IPS-20b (cell line): ENCODE data around the gene MAOA.

ENCODE experiments used
- H3K27ac ChIP-seq: one replicate; pipeline ENCODE4 v1.5.1; 2013; ENCODE audit warnings: low read length
- H3K27me3 ChIP-seq: 2 replicates; pipeline ENCODE4 v1.6.1; 2013; ENCODE audit warnings: mild to moderate bottlenecking, low read length, inconsistent platforms; ENCODE audit not compliant: insufficient read depth
- H3K36me3 ChIP-seq: 2 replicates; pipeline ENCODE4 v1.6.1; 2013; ENCODE audit warnings: low read depth, mild to moderate bottlenecking, inconsistent platforms, low read length, moderate library complexity; ENCODE audit not compliant: insufficient read depth
- H3K4me1 ChIP-seq: 2 replicates; pipeline ENCODE4 v1.6.1; 2013; ENCODE audit warnings: mild to moderate bottlenecking, control low read depth, inconsistent platforms, low read length, moderate library complexity; ENCODE audit not compliant: insufficient read depth
- H3K4me3 ChIP-seq: 2 replicates; pipeline ENCODE4 v1.5.1; 2013; ENCODE audit warnings: mild to moderate bottlenecking, low read length, inconsistent platforms
- H3K9ac ChIP-seq: 2 replicates; pipeline ENCODE4 v1.6.1; 2013; ENCODE audit warnings: low read depth, mild to moderate bottlenecking, inconsistent platforms, low read length, moderate library complexity
- H3K9me3 ChIP-seq: 2 replicates; pipeline ENCODE4 v1.6.1; 2013; ENCODE audit warnings: mild to moderate bottlenecking, low read depth, low read length, inconsistent platforms; ENCODE audit not compliant: insufficient read depth

Gene MAOA

DNA sequence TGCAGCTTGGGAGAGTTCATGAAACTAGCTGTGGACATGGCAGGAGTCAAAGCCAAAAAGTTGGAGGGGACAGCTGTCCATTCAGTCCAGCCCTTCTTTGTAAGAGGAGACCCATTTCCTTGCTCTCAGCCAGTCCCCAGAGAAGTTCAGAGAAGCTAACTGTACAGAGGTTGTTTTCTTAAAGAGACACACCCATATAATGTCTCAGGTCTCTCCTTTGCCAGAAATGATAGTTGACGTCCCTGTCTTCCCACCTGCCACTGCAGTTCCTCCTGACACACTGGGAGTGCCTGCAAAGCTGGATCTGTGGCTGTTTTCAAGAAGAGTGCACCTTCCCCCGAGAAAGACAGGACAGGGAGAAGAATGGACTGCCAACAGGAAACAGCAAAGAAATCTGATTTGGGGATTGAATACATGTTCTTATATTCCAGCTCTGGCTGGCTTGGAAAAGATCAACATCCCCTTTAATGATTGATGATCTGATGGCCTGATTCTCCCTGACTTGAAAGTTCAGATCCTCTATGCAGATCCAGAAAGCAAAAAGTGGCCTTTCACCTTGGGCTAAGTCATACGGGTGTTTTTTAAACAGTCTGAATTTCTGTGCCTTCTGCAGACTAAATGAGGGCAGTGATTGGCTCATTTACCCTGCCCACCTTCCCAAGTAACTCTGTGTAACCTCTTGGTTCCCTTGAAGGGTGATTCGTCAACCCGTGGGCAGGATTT lies 87.2 kb downstream of the MAOA start:
- Histone ChIP-seq H3K27ac (no peak overlapping the region), H3K9me3 (no peaks in the 10 kb centered on the region), H3K4me3 (no peak overlapping the region), H3K9ac (no peak overlapping the region), H3K27me3 (no peaks in the 10 kb centered on the region), H3K36me3 (no peaks in the 10 kb centered on the region), H3K4me1 (no peaks in the 10 kb centered on the region)

DNA sequence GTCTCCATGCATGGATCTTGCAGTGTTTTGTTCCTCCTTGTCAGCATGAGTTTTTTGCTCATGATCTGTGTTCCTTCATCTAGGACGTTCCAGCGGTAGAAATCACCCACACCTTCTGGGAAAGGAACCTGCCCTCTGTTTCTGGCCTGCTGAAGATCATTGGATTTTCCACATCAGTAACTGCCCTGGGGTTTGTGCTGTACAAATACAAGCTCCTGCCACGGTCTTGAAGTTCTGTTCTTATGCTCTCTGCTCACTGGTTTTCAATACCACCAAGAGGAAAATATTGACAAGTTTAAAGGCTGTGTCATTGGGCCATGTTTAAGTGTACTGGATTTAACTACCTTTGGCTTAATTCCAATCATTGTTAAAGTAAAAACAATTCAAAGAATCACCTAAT lies 88.2 kb downstream of the MAOA start:
- H3K4me3 ChIP-seq = no peak overlapping the region
- H3K27me3 ChIP-seq = no peaks in the 10 kb centered on the region
- no peak overlapping the region for H3K27ac ChIP-seq
- H3K4me1 ChIP-seq = no peaks in the 10 kb centered on the region
- no peaks in the 10 kb centered on the region for H3K36me3 ChIP-seq
- no peaks in the 10 kb centered on the region for H3K9me3 ChIP-seq
- H3K9ac ChIP-seq = no peak overlapping the region

DNA sequence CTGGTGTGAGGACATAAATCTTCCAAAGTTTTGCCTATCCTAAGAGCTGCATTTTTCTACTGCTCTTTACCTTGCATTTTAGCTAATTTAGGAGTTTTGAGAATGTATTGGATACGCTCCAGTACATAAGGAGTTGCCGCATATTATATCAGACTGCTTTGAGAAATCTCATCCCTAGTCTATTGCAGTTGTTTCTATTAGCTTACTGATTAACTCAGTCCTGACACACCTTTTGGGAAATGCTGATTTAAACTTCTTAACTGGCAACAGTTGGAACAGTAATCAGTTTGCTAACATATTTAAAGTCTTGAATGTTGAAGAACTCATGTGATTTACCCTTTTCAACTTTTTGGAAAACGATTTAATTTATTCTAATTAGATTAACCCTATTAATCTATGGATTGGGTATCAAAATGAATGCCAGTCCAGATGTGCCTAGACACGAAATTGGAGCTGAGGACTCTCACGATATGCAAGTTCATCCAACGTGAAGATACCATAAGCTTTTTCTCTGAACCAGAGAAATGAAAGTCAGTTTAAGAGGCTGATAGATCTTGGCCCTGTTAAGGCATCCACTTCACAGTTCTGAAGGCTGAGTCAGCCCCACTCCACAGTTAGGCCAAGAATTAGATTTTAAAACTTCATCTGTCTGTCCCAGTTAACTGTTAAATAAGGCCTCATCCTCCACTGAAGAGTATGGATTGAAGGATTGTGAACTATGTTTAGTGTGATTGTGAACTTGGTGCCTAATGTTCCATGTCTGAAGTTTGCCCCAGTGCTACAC lies 90.0 kb downstream of the MAOA start:
- no peak overlapping the region for H3K4me3 ChIP-seq
- no peak overlapping the region for H3K27ac ChIP-seq
- no peaks in the 10 kb centered on the region for H3K9me3 ChIP-seq
- H3K27me3 ChIP-seq = no peaks in the 10 kb centered on the region
- H3K4me1 ChIP-seq = no peaks in the 10 kb centered on the region
- no peak overlapping the region for H3K9ac ChIP-seq
- no peaks in the 10 kb centered on the region for H3K36me3 ChIP-seq

DNA sequence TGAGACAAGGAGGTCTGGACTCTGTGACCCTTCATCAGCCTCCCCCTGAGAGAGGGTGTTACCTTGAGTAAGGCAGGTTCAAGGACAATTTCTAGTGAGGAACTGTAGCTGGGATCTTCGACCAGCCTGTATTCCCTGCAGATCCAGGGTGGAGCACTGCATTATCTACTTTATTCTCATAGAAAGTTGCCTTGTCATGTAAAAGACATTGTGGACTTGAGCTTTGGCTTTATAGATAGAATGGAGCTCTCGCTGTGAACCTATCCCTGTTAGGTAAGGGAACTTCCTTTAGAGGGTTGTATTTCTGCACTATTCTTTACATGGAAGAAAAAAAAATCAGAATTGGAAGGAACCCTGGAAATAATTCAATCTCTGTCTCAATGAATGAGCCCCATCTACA lies 91.4 kb downstream of the MAOA start:
- no peak overlapping the region for H3K9ac ChIP-seq
- H3K4me3 ChIP-seq = no peak overlapping the region
- no peaks in the 10 kb centered on the region for H3K4me1 ChIP-seq
- H3K9me3 ChIP-seq = no peaks in the 10 kb centered on the region
- H3K27ac ChIP-seq = no peak overlapping the region
- H3K36me3 ChIP-seq = no peaks in the 10 kb centered on the region
- H3K27me3 ChIP-seq = no peaks in the 10 kb centered on the region

DNA sequence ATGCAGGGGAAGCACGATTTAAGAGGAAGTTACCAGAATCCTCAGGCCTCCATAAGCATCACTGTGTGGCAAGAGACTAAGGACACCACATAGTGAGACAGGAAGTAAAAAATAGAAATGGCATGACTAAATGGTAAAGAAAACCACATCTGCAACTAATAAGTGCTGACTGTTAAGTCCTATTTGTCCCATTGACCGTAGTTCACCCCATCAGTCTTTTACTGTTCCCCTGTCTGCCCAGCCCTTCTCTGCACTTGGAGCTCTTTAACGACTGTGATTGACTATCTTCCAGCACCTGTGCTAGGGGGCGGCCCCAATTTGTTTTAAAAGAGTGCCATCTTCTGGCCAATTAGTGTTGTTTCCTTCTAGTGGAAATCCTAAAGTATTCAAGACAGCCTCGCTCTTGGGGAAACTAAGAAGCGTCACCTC lies 94.2 kb downstream of the MAOA start:
- H3K36me3 ChIP-seq = no peaks in the 10 kb centered on the region
- no peak overlapping the region for H3K9ac ChIP-seq
- no peaks in the 10 kb centered on the region for H3K27me3 ChIP-seq
- H3K4me3 ChIP-seq = no peak overlapping the region
- no peak overlapping the region for H3K27ac ChIP-seq
- no peaks in the 10 kb centered on the region for H3K9me3 ChIP-seq
- H3K4me1 ChIP-seq = no peaks in the 10 kb centered on the region

DNA sequence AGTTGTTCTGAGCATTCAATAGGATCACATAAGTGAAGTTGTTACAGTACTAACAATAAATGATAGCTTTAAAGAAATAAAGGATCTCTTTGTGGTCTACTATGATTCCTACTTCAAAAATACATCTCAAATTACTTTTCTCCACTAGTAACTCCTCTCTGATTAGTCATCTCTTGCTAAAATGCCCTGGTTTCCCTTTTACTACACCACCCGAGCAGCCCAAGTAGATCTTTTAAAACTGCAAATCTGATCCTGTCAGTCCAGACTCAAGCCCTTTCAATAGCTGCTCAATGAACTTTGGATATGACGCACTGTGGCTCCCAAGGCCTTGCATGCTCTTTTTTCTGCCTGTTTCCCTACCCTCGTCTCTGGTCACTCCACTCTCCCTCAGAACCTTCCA lies 97.5 kb downstream of the MAOA start:
- Histone ChIP-seq H3K27me3 (no peaks in the 10 kb centered on the region), H3K4me3 (no peak overlapping the region), H3K36me3 (no peaks in the 10 kb centered on the region), H3K9ac (no peak overlapping the region), H3K27ac (no peak overlapping the region), H3K4me1 (no peaks in the 10 kb centered on the region), H3K9me3 (no peaks in the 10 kb centered on the region)

DNA sequence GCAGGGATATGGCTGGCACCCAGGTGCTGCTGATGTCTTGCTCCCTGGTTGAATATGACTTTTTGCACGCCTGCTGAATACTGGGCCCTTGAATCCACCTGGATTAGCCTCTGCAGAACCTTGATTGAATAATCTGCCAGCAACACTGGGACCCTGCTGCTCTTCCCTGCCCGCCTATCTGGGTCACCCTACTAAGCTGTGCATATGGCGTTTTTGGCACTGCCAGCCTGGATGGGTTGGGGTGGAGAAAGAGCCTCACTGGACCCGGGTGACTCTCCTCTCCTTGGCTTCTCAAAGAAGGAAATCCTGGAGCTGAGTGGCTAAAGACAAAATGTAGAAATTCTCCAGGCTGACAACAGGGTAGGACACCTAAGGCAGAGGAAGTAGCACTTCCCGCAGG lies 100.0 kb downstream of the MAOA start:
- H3K27ac ChIP-seq = no peak overlapping the region
- no peaks in the 10 kb centered on the region for H3K27me3 ChIP-seq
- H3K9ac ChIP-seq = no peak overlapping the region
- no peaks in the 10 kb centered on the region for H3K9me3 ChIP-seq
- no peaks in the 10 kb centered on the region for H3K36me3 ChIP-seq
- no peak overlapping the region for H3K4me3 ChIP-seq
- no peaks in the 10 kb centered on the region for H3K4me1 ChIP-seq

DNA sequence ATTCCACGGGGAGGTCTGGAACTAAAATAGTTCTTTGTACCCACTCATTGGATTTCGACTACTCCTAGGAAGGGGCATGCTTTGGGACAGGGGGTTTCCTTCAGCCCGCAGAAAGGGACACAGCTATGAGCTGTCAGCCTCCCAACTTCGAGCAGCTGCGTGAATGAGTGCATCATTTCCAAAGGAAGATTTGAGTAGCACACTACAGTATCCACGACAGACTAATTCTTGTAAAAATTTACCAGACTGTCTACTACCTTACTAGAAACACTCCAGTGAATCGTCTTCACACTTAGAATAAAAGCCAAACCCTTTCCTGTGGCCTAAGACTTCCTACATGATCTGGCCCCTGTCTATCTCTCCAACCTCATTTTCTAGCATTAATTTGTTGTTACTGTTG lies 101.9 kb downstream of the MAOA start:
- Histone ChIP-seq H3K9ac (no peak overlapping the region), H3K4me1 (no peaks in the 10 kb centered on the region), H3K27me3 (no peaks in the 10 kb centered on the region)

DNA sequence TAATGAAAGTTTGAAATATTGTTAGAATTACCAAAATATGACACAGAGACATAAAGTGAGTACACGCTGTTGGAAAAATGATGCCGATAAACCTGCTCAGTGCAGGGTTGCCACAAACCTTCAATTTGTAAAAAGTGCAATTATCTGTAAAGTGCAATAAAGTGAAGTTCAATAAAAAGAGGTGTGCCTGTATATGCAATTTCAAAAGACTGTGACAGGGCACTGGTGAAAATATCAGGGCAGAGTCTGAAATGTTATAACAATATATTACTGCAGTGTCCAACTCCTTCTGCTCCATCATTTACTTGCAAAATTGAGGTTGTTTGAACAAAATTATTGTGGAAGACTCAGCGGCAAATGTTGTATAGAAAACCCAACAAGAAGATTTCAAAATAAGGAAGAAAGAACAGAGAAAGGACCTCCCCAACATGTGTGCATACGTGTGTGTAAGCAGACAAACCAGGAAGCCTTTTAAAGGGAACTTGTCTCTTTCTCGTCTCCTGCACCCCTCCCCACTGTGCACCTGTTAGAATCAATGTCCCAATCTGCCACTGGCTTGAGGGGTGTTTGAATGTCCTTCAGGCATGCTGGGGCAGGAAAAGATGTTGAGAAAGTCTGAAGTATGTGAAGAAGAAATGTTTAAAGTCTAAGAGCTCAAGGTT lies 130.0 kb downstream of the MAOA start:
- no peak overlapping the region for H3K9ac ChIP-seq
- H3K36me3 ChIP-seq = no peaks in the 10 kb centered on the region
- no peak overlapping the region for H3K4me3 ChIP-seq
- H3K9me3 ChIP-seq = no peaks in the 10 kb centered on the region
- no peaks in the 10 kb centered on the region for H3K4me1 ChIP-seq
- no peak overlapping the region for H3K27ac ChIP-seq
- no peaks in the 10 kb centered on the region for H3K27me3 ChIP-seq

More for the DNA sequence above, 101.9 kb downstream of the MAOA start:
- no peaks in the 10 kb centered on the region for H3K9me3 ChIP-seq
- H3K27ac ChIP-seq = no peak overlapping the region
- H3K4me3 ChIP-seq = no peak overlapping the region
- no peaks in the 10 kb centered on the region for H3K36me3 ChIP-seq
